ENCODE results near the gene ZNF780B.

Gene ZNF780B

GRCh38 chr19:40081411-40081810, 25.4 kb upstream of the ZNF780B start:
- H3K27ac ChIP-seq = no peak overlapping the region
- no peak for TF ChIP-seq CTCF (IDR thresholded peaks at IDR 0.05; ENCODE audit: low read depth, low read length)
- H3K36me3 ChIP-seq = peaks cover 57% of the 10 kb centered on the region
- no peak overlapping the region for H3K4me3 ChIP-seq (ENCODE audit: low read depth, low read length)
- H3K9me3 ChIP-seq (ENCODE audit: severe bottlenecking) = no peaks in the 10 kb centered on the region
- no peak for DNase-seq
- no peaks in the 10 kb centered on the region for H3K27me3 ChIP-seq (ENCODE audit: insufficient read depth, low read depth, severe bottlenecking)

DNA sequence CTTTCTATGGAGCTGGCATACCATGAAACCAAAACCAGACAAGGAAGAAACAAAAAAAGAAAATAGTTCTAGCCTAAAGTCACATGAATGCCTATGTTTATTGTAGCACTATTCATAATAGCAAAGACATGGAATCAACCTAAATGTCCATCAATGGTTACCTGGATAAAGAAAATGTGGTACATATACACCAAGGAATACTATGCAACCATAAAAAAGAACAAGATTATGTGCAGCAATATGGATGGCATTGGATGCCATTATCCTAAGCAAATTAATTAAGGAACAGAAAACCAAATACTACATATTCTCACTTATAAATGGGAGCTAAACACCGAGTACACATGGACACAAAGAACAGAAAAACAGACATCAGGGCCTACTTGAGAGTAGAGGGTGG, 24.3 kb upstream of the ZNF780B start:
- Histone ChIP-seq H3K9me3 (ENCODE audit: severe bottlenecking) (no peaks in the 10 kb centered on the region), H3K27me3 (ENCODE audit: insufficient read depth, low read depth, severe bottlenecking) (no peaks in the 10 kb centered on the region), H3K36me3 (peaks cover 66% of the 10 kb centered on the region), H3K27ac (no peak overlapping the region), H3K4me3 (ENCODE audit: low read depth, low read length) (no peak overlapping the region)
- TF ChIP-seq CTCF (IDR thresholded peaks at IDR 0.05; ENCODE audit: low read depth, low read length) = no peak
- DNase-seq = no peak

DNA sequence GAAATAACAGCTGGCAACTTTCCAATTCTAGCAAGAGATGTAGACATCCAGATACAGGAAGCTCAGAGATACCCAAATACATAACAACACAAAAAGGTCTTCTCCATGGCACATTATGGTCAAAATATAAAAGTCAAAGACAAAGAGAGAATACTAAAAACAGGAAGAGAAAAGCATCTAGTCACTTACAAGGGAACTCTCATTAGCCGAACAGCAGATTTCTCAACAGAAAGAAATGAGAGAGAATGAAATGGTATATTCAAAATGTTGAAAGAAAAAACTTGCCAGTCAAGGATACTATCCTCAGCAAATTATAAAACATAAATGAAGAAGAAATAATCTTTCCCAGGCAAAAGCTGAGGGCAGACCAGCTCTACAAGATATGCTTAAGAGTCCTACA, 22.3 kb upstream of the ZNF780B start:
- TF ChIP-seq CTCF (IDR thresholded peaks at IDR 0.05; ENCODE audit: low read depth, low read length) = no peak
- Histone ChIP-seq H3K36me3 (peaks cover 73% of the 10 kb centered on the region), H3K9me3 (ENCODE audit: severe bottlenecking) (no peaks in the 10 kb centered on the region)

DNA sequence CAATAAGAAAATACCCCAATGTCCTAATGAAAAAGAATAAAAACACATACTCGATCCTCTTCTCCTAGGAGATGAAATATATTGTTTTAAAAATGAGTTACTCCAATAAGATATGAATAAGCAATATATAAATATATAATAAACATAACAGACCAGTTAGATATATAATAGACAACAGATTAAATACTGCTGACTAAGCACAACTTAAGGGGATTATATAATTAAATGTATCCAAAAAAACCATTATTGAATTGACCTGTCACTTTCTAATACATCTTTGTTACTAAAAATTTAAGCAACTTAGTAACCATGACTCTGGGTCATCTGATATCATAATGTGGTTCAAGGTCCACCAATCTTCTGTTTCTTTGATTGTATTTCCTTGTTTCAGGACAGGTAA, 14.0 kb upstream of the ZNF780B start:
- Histone ChIP-seq H3K27ac (no peak overlapping the region), H3K36me3 (peaks cover 13% of the 10 kb centered on the region), H3K4me3 (ENCODE audit: low read depth, low read length) (no peak overlapping the region), H3K9me3 (ENCODE audit: severe bottlenecking) (no peaks in the 10 kb centered on the region), H3K27me3 (ENCODE audit: insufficient read depth, low read depth, severe bottlenecking) (no peaks in the 10 kb centered on the region)
- no peak for TF ChIP-seq CTCF (IDR thresholded peaks at IDR 0.05; ENCODE audit: low read depth, low read length)
- no peak for DNase-seq

More for the DNA sequence above, 22.3 kb upstream of the ZNF780B start:
- Histone ChIP-seq H3K27ac (no peak overlapping the region), H3K4me3 (ENCODE audit: low read depth, low read length) (no peak overlapping the region), H3K27me3 (ENCODE audit: insufficient read depth, low read depth, severe bottlenecking) (no peaks in the 10 kb centered on the region)
- no peak for DNase-seq

DNA sequence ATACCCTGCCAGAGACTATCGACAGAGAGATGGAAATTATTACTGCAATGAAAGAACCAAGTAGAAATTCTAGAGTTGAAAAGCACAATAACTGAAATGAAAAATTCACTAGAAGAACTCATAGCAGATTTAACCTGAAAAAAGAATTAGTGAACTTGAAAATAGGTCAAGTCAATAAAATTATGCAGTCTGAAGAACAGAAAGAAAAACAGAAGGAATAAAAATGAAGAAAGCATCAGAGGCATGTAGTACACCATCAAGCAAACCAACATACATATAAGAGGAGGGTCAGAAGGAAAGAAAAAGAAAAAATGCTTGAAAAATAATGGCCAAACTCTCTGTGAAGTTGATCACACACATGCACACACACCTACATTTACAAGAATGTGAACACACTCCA, 3.6 kb upstream of the ZNF780B start:
- DNase-seq = no peak
- H3K9me3 ChIP-seq (ENCODE audit: severe bottlenecking) = peaks cover 2% of the 10 kb centered on the region
- H3K27me3 ChIP-seq (ENCODE audit: insufficient read depth, low read depth, severe bottlenecking) = no peaks in the 10 kb centered on the region
- H3K36me3 ChIP-seq = peaks cover 3% of the 10 kb centered on the region; the same call in 1 of the 2 replicates
- no peak overlapping the region for H3K4me3 ChIP-seq (ENCODE audit: low read depth, low read length)
- H3K27ac ChIP-seq = no peak overlapping the region
- no peak for TF ChIP-seq CTCF (IDR thresholded peaks at IDR 0.05; ENCODE audit: low read depth, low read length)

GRCh38 chr19:40057166-40057565, 1.1 kb upstream of the ZNF780B start:
- no peak overlapping the region for H3K4me3 ChIP-seq (ENCODE audit: low read depth, low read length)
- DNase-seq = no peak

More at GRCh38 chr19:40057166-40057565, 1.1 kb upstream of the ZNF780B start:
- Histone ChIP-seq H3K9me3 (ENCODE audit: severe bottlenecking) (peaks cover 2% of the 10 kb centered on the region), H3K36me3 (peaks cover 3% of the 10 kb centered on the region), H3K27me3 (ENCODE audit: insufficient read depth, low read depth, severe bottlenecking) (no peaks in the 10 kb centered on the region), H3K27ac (no peak overlapping the region)
- TF ChIP-seq CTCF (IDR thresholded peaks at IDR 0.05; ENCODE audit: low read depth, low read length) = no peak
